Measurements from ENCODE around the gene MEGF10. TPM values are rescaled to one million over a fixed set of nuclear protein-coding genes. Genes with fewer than 3 reads are reported as not detected.

Gene MEGF10
- total and polyA plus RNA-seq, 10 of the 15 experiments (the other 5 are each of a cell fraction or from before 2014, with no cell fraction given), result 0.03 to 0.21 (median 0.05) TPM; not detected in 5

DNA sequence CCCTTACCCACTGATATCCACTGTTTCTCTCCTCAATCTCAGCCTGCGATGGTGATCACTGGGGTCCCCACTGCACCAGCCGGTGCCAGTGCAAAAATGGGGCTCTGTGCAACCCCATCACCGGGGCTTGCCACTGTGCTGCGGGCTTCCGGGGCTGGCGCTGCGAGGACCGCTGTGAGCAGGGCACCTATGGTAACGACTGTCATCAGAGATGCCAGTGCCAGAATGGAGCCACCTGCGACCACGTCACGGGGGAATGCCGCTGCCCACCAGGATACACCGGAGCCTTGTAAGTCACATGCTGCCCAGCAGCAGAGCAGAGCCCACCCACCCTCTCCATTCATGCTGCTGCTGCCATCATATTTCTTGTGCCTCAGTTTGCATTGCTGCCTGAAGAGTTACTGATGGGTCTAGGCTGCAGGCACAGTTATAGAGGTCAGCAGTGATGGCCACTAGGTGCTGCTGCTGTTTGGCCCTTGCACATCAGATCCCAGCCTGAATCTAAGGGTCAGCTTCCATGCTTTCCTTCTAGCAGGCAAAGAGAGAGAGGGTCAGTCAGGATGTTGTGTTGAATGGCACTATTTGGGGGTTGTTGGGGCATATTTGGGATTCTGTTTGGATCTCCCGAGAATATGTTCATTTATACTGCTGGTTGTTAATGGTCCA is 106.0 kb downstream of the MEGF10 start:
- CTCF ChIA-PET, result no interaction called here
- Histone ChIP-seq H3K36me3 (ENCODE audit: control insufficient read depth in 2 of 2, insufficient read depth in 2 of 2, low read length in 1 of 2) (no peaks in the 10 kb centered on the region), H2AFZ (ENCODE audit: control insufficient read depth, low read depth, low read length) (no peak overlapping the region), H3K4me3 (no peak overlapping the region), H3K4me1 (ENCODE audit: control insufficient read depth, insufficient read depth, low read length) (no peaks in the 10 kb centered on the region; the same call in 1 of the 2 replicates), H3K9ac (ENCODE audit: control insufficient read depth, insufficient read depth, low read length) (no peak overlapping the region), H4K20me1 (ENCODE audit: control insufficient read depth, insufficient read depth) (no peaks in the 10 kb centered on the region), H3K79me2 (ENCODE audit: control insufficient read depth, insufficient read depth, low read length) (no peaks in the 10 kb centered on the region), H3K4me2 (ENCODE audit: control insufficient read depth, insufficient read depth) (no peak overlapping the region), H3K27me3 (replicated peaks in 1 of 2; ENCODE audit: control insufficient read depth in 2 of 2, insufficient read depth in 2 of 2, low read length in 1 of 2) (no peaks in the 10 kb centered on the region; a peak in 1 of 4 replicates), H3K27ac (ENCODE audit: control insufficient read depth, insufficient read depth) (no peak overlapping the region), H3K9me3 (replicated peaks; ENCODE audit: control insufficient read depth, insufficient read depth, low read length) (no peaks in the 10 kb centered on the region)
- FAIRE-seq (no peak), DNase-seq (ENCODE audit: low read depth, low spot score) (no peak), ATAC-seq (no peak)
- TF ChIP-seq POLR2AphosphoS2 (IDR thresholded peaks at IDR 0.05; ENCODE audit: low read depth, low read length) (no peak), RAD21 (IDR thresholded peaks at IDR 0.05; ENCODE audit: insufficient read depth, low read depth, low read length) (0 out of 2 replicates have a peak, but pooled peaks have one; percentile 8), NBN (IDR thresholded peaks at IDR 0.05) (no peak)
- SMC1A ChIA-PET (ENCODE audit: uncharacterized antibody, unreplicated experiment), result no interaction called here
- BruUV-seq (replicated peaks), result no TSS peak
- POLR2A ChIA-PET, result no interaction called here
- in situ Hi-C loops (cut with MboI) (no loop called here), intact Hi-C loops (cut with micrococcal nuclease; ENCODE audit: unreplicated experiment) (no loop called here)
- WGBS (ENCODE audit: insufficient coverage, insufficient replicate concordance, low lambda C conversion rate, missing lambda C conversion rate), result 80% methylated on average over 15 of the region's 15 CpGs
- RAD21 ChIA-PET (ENCODE audit: unreplicated experiment), result no interaction called here

DNA sequence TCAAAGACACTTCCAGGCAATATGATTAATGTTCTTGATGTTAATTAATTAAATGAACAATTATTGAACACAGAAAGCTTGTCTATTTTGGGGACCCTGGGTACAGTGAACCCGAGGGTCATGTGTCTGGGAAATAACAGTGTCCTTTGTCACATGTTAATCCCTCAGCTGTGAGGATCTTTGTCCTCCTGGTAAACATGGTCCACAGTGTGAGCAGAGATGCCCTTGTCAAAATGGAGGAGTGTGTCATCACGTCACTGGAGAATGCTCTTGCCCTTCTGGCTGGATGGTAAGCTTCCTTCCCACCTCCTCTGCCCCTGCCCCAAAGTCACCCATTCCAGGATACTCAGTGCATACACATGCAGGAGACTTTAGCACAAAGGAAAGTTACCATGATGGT is 107.9 kb downstream of the MEGF10 start:
- POLR2A ChIA-PET, result interaction anchor here (0.5 kb wide), 1 partner anchor 783 kb away, joined by 3 read pairs; no protein-coding TSS in a partner anchor
- in situ Hi-C loops (cut with MboI), result no loop called here
- SMC1A ChIA-PET (ENCODE audit: uncharacterized antibody, unreplicated experiment), result no interaction called here
- DNase-seq (ENCODE audit: low read depth, low spot score) (no peak), ATAC-seq (no peak), FAIRE-seq (no peak)
- intact Hi-C loops (cut with micrococcal nuclease; ENCODE audit: unreplicated experiment), result no loop called here
- no peaks in the 10 kb centered on the region for H4K20me1 ChIP-seq (ENCODE audit: control insufficient read depth, insufficient read depth)
- no peak overlapping the region for H3K4me3 ChIP-seq
- CTCF ChIA-PET, result no interaction called here
- WGBS (ENCODE audit: insufficient coverage, insufficient replicate concordance, low lambda C conversion rate, missing lambda C conversion rate), result 3% methylated on average over 2 of the region's 2 CpGs
- no peaks in the 10 kb centered on the region for H3K27me3 ChIP-seq (replicated peaks in 1 of 2; ENCODE audit: control insufficient read depth in 2 of 2, insufficient read depth in 2 of 2, low read length in 1 of 2)
- no peak overlapping the region for H3K9ac ChIP-seq (ENCODE audit: control insufficient read depth, insufficient read depth, low read length)
- no peak overlapping the region for H3K27ac ChIP-seq (ENCODE audit: control insufficient read depth, insufficient read depth)
- no peaks in the 10 kb centered on the region for H3K79me2 ChIP-seq (ENCODE audit: control insufficient read depth, insufficient read depth, low read length)
- H3K4me2 ChIP-seq (ENCODE audit: control insufficient read depth, insufficient read depth), result no peak overlapping the region
- H3K9me3 ChIP-seq (replicated peaks; ENCODE audit: control insufficient read depth, insufficient read depth, low read length), result no peaks in the 10 kb centered on the region
- no peaks in the 10 kb centered on the region for H3K36me3 ChIP-seq (ENCODE audit: control insufficient read depth in 2 of 2, insufficient read depth in 2 of 2, low read length in 1 of 2)
- no peak overlapping the region for H2AFZ ChIP-seq (ENCODE audit: control insufficient read depth, low read depth, low read length)
- no peaks in the 10 kb centered on the region; the same call in 1 of the 2 replicates for H3K4me1 ChIP-seq (ENCODE audit: control insufficient read depth, insufficient read depth, low read length)
- RAD21 ChIA-PET (ENCODE audit: unreplicated experiment), result no interaction called here
- BruUV-seq (replicated peaks), result no TSS peak
- TF ChIP-seq, protein P1, sequence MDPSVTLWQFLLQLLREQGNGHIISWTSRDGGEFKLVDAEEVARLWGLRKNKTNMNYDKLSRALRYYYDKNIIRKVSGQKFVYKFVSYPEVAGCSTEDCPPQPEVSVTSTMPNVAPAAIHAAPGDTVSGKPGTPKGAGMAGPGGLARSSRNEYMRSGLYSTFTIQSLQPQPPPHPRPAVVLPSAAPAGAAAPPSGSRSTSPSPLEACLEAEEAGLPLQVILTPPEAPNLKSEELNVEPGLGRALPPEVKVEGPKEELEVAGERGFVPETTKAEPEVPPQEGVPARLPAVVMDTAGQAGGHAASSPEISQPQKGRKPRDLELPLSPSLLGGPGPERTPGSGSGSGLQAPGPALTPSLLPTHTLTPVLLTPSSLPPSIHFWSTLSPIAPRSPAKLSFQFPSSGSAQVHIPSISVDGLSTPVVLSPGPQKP (IDR thresholded peaks at IDR 0.05; ENCODE audit: low read depth, low read length), result no peak
- TF ChIP-seq, protein P2, sequence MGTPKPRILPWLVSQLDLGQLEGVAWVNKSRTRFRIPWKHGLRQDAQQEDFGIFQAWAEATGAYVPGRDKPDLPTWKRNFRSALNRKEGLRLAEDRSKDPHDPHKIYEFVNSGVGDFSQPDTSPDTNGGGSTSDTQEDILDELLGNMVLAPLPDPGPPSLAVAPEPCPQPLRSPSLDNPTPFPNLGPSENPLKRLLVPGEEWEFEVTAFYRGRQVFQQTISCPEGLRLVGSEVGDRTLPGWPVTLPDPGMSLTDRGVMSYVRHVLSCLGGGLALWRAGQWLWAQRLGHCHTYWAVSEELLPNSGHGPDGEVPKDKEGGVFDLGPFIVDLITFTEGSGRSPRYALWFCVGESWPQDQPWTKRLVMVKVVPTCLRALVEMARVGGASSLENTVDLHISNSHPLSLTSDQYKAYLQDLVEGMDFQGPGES (IDR thresholded peaks at IDR 0.05), result no peak
- TF ChIP-seq, protein P3, sequence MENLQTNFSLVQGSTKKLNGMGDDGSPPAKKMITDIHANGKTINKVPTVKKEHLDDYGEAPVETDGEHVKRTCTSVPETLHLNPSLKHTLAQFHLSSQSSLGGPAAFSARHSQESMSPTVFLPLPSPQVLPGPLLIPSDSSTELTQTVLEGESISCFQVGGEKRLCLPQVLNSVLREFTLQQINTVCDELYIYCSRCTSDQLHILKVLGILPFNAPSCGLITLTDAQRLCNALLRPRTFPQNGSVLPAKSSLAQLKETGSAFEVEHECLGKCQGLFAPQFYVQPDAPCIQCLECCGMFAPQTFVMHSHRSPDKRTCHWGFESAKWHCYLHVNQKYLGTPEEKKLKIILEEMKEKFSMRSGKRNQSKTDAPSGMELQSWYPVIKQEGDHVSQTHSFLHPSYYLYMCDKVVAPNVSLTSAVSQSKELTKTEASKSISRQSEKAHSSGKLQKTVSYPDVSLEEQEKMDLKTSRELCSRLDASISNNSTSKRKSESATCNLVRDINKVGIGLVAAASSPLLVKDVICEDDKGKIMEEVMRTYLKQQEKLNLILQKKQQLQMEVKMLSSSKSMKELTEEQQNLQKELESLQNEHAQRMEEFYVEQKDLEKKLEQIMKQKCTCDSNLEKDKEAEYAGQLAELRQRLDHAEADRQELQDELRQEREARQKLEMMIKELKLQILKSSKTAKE (IDR thresholded peaks at IDR 0.05; ENCODE audit: low read depth, poor library complexity, severe bottlenecking), result no peak
- TF ChIP-seq HDAC6 (IDR thresholded peaks at IDR 0.05; ENCODE audit: unreplicated experiment) (no peak), TAF1 (IDR thresholded peaks at IDR 0.05; ENCODE audit: borderline replicate concordance, low read depth, low read length) (no peak)
- TF ChIP-seq, protein P4, sequence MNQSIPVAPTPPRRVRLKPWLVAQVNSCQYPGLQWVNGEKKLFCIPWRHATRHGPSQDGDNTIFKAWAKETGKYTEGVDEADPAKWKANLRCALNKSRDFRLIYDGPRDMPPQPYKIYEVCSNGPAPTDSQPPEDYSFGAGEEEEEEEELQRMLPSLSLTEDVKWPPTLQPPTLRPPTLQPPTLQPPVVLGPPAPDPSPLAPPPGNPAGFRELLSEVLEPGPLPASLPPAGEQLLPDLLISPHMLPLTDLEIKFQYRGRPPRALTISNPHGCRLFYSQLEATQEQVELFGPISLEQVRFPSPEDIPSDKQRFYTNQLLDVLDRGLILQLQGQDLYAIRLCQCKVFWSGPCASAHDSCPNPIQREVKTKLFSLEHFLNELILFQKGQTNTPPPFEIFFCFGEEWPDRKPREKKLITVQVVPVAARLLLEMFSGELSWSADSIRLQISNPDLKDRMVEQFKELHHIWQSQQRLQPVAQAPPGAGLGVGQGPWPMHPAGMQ (IDR thresholded peaks at IDR 0.05; ENCODE audit: borderline replicate concordance), result no peak
